ENCODE results near the gene MITF.

The MITF gene

DNA sequence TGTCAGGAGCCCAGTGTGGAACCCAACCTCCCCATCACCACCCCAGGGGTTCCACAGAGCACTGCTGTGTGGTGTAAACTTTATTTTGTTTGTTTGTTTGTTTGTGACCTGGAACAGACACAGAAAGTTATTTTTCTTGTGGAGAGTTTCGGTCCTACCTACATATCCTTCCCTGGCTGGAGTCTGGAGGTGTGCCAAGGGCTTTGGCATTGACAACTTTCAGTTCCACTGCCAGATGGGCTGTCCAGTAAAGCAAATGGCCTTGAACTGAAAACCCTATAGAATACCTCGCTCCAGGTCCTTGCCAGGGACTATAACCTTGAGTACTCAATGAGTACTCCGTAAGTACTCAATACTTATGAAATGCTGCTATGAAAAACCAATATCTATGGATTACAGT lies 103.5 kb downstream of the MITF start:
- DNase-seq: no peak

DNA sequence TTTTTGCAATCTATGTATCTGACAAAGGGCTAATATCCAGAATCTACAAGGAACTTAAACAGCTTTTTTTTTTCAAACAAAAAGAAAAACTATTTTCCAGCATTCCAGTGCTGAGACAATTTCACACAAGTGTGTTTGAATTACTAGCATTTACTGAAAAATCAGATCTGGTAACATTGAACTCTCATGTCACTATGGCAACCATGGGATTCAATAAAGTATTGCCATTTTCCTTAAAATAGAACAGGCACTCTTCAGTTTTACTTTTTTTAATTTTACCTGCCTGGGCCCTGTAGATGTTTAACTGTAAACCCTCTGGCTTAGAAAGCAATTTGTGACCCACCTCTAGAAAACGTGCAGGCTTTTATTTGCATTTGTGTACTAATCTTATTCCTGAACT lies 105.4 kb downstream of the MITF start:
- no peak for DNase-seq

DNA sequence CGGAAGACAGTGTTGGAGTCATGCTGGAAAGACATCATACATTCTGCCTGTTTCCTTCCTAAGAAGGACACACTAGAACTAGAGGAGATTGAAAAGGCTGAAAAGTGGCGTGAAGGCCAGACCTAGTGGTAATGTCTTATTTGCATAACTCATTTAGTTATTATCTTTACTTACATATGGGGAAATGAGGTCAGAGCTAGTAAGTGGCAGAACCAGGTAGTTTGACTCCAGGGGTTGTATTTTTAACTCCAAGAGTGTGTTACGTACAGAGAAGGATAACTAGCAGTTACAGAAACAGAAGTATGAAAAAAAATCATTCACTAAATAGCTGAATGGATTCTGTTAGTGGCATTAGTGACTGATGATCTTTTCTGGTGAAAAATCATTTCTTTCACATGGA lies 108.0 kb downstream of the MITF start:
- no peak for DNase-seq

DNA sequence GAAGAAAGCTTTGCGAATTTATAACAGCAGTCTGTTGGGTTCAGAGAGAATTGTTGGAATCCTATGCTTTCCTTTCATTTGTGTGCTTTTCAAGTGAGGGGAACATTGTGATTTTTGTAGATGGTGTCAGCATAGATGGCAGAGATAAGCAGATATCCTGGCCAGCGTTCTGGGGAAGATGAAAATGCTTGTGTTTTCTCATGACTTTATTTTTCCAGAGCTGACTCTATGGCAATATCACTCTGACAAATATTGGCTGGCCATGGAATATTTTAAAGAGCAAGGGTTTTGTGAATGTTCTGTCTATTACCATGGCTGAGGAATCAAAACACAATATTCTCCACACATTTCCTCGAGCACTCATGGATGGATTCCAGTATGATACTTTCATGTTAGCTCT lies 108.8 kb downstream of the MITF start:
- no peak for DNase-seq

DNA sequence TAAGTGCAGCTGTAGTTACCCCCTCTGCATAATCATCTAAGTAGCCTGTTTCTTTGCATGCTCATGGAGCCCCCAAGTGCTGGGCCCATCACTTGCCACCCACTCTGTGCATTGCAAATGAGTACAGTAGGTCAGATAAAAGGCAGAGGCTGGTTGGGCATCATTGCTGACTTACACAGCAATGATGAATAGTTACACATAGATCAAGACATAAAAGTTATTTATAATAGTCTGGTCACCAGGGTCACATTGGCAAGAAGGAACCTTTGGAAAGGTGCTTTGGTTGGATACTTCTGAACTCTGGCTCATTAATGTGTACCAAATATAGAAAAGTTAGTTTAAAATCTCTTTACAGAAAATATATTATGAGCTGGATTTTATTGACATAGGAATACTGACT lies 111.6 kb downstream of the MITF start:
- no peak for DNase-seq

DNA sequence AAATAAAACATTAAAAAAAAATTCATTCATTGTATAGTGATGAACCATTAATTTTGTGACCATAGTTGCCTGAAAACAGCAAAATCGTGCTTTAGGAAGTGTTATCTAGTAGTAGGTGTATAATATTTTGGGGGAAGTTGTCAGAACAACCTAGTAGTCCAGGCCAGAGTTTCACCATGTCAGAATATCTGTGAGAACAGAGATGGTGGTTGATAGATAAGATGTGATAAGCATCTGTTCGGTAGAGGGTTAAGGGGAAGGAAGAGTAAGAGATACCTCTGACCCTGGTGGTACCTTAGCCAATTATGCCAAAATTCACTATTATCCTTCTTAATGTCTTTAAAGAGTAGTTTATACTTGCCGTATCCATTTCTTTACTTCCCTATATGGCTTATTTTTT lies 113.8 kb downstream of the MITF start:
- no peak for DNase-seq

DNA sequence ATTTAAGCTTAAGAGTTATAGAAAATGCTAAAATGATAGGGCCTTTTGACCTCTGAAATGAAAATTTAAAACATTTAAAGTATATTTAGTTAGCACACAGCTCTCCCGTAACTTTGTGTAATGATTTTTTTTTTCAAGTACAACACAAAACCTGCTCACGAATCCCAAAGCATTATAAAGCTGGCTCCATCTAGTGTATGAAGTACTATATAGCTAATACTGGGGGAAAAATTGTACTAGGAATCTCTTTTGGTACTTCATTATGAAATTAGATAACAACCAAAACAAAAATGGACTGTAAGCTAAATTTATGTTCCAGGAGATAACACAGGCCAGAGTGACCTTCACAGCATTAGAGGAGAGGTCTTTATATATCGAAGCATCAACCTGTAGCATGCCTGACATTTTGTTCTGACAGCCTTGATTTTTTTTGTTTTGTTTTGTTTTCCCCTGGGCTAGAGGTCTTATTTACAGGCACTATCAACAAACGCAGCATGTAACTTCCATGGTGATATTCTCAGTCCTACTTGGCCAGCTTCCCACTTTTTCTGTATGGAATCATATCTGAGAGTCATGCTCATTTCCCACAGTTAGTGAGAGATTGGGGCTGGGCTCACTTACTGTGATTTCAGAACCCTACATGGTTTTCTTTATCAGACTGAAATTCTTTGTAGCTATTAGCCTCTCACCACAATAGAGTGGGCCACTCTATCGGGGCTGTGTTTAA lies 116.3 kb downstream of the MITF start:
- DNase-seq: peak; percentile 35

DNA sequence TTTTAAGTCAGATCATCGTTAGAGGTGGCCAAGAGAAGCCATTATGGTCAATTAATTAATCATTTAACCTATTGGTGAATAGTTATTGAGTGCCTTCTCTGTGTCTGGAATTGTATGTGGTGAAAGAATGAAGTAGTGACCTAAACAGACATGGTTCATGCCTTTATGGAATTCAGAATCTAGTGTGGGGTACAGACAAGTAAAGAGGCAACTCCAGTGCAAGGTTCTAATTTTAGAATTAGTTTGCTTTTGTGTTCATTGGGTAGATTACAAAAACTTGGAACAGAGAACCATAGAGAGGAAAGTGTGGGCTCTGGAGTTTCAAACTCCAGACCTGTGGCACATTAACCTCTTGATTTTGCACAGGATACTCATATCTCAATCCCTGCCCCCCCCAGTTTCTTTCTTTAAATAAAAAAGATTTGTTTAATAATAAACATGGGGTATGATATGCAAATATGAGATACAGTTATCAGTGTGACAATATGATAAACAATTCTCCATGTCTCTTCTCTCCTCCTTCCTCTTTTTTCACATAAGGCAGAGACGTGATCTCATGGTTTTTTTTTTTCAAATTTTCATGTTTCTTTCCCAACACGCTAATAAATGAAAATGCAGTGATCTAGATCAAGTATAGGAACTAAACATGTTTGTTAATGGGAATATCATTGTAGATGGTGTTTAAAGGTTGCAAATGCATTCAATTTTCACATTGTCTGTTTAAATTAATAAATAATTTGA lies 117.9 kb downstream of the MITF start:
- DNase-seq: no peak

DNA sequence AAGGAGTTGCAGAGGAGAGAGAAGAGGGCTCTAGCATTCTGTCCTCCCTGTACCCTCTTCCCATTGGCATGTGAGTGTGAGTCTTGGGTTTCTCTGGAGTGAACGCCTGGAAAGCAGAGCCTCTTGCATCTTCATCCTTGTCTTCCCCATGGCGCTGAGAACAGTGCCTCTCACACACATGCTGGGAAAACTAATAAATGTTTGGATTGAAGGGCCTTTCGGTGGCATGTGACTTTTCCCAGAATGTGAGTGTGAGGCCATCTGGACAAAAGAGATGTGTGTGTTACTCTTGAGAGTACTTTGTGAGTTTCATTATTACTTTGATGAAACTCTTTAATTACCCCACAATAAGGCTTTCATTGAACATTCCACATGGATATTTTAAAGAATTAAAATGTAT lies 122.3 kb downstream of the MITF start:
- DNase-seq: no peak

DNA sequence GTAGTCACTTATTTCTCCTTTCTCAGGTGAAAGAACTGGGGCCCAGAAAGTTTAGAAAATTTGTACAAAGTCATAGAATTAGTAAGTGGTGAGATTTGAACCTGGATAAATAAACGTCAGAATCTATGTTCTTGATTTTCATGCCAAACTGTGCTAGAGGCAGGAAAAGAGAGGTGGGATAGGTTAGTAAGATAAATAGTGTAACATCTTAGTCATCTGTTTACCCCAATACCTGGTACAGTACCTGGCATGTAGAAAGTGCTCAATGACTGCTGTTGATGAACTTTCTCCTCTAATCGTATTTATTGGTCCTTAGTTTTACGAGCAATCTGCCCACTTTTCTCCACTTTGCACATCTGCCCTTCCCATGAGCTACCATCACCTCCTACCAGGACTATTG lies 124.9 kb downstream of the MITF start:
- no peak for DNase-seq

DNA sequence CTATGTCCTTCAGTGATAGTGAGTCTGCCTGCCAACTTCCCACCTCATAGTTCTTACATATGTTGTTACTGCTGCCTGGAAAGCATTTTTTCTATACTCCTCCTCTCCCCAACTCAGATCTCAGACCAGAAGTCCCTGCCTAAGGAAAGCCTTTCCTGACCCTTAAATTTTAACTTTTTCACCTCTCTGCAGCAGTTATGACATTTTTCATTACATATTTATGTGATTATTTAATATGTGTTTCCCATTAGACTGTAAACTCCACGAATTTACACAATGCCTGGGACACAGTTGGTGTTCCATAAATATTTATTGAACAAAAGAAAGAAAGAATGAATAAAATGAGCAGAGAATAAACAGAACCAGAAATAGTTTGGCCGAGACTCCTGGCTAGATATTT lies 125.5 kb downstream of the MITF start:
- no peak for DNase-seq

DNA sequence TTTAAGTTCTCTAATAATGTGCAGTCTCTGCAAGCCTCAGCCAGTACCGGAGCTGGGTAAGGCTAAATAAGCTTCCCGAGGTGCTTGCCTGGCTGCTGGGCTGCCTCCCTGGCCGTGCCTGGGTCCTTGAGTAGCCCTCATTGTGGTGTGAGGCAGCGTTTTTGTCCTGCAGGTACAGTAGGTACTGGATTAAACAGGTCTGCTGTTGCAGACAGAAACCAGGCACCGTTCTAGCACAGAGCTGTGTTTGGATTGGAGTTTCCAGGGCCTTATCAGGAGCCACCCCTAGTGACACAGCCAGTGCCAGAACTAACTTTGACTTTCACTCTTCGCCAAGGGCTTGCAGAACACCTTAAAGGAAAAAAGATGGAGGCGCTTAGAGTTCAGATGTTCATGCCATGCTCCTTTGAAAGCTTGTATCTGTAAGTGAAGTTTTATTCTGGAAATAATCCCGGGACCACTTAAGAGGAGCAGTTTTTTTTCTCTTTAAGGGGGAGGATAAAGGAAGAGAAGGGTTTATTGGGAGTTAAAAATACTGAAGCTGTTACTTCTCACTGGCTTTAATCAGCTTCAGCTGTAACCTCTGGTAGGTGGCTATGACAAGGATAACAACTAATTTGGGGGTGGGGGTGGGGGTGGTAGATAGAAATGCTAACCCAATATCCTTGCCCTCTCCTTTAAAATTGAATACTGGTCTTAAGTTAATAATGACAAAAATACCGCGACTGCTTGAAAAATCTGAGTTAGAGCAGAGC lies 126.8 kb downstream of the MITF start:
- DNase-seq: peak; percentile 2

DNA sequence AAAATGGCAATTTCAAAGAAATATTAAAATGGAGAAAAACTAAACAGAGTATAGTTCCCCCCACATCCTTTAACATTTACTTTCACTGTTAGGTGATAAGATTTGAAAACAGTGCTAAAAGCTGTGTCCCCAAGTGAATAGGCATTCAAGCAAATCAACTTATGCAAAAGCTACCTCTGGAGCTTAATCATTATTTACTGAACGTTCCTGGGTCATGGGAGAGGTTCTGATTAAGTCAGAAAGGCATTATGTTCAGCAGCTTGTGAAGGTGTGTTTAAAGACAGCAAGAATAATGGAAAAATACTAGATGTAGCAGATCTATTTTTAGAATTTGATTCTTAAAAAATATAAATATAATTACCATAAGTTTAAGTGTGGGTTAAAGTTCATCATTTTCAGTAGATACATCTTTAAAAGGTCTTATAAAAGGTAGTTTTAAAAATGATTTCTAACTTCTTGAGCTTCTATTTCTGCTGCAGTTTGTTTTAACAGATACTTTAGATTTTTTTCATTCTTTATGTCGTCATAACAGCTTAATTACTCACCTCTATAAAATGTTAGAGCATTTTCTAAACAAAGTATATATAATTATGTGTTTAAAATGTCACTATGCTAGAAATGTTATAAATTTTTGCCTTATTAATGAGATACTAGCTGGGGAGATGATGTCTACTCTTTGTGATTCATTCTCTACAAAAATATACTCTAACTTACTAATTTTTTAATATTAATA lies 127.9 kb downstream of the MITF start:
- DNase-seq: no peak

DNA sequence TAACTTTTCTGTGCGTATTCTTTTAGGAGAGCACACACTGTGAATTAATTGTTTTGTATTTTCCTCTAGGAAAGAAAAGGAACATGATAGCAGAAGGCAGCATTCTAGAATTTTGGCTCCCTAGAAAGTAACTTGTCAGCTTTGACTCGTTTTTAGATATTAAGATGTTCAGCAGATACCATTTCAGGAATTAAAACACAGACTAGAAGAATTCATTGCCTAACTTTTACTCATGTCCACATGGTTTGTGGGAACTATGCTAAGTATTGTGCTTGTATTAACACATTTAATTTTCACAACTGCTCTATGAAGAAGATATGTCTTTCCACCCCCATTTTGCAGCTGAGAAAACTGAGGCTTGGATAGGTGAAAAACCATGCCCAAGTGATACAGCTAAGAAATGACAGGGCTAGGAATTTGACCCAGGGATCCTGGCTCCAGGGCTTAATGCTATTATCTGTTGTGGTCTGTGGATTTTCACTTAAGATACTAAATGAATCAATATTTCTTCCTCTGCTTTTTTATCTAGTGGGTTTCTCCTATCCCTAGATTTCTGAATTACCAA lies 128.8 kb downstream of the MITF start:
- DNase-seq: no peak

DNA sequence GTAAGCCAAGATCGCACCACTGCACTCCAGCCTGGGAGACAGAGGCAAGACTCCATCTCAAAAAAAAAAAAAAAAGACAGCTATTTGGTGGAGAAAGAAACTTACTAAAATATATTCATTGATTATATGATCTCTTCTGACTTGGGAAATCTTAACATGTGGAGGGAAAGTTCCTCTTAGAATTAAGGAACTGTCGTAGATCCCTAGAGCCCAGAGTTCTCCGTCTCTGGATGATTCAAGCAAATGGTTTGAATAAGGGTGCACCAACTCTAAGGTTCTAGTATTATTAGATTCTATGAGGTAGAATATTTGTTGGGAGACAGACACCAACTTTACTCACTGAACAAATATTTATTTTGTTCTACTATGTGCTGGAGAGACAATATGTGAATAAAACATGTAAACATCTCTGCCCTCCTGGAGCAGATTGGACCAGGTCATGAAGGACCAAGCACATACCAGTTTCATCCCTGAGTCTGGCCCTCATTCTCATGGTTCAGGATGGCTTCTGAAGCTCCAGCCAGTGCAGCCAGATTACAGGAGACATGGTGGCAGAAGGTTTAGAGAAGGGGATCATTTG lies 129.7 kb downstream of the MITF start:
- DNase-seq: no peak

DNA sequence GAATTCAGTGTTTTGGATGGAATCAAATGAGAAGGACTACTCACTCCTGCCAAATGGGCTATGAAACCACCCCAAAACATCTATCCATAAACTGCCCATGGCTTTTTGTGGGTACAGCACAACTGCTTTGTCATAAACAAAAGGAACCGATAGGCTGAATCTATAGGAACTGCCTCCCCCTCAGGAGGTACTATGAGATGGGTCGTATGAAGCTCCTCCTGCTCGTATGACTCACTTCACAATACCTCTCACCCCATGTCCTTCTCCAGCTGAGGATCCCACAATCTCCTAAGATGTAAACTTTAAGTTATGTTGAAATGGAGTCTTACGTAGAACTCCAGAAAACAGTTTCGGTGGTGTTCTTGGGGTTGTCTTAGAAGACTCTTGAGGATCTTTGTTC lies 130.4 kb downstream of the MITF start:
- DNase-seq: no peak

DNA sequence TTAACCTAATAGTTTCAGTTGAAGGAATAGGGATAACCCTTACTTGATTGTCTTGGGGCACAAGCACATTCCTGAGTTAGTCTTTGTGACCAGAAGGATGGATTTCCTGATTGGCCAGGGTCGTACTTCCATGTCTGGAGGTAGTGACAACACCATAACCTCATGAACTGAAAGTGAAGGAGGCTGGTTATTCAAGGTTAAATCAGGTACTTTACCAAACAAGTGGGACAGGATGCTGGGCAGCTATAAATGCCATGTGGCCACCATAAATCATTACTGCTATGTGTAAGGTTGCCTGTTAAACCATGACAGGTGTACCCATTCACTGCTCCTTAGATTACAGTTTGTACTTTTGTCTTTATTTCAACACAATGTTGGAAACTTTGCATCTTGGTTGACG lies 132.0 kb downstream of the MITF start:
- no peak for DNase-seq

DNA sequence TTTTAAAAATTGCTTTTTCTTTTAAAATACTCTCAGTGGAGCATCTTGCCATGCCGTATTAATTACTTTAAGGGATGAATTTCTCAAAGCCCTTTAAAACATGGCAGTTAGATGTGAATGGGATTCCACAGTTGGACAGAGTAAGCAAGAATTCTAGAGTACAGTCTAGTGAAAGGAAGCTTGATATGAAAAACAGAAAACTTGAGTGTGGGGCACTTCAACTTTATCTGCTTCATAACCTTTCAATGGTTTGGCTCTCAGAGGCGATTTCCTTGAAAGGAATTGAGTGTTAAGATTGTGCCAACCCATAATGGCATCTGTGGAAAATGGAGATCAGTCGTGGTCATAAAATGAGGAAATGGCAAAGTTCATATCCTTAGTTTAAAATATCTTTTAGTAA lies 132.6 kb downstream of the MITF start:
- no peak for DNase-seq

DNA sequence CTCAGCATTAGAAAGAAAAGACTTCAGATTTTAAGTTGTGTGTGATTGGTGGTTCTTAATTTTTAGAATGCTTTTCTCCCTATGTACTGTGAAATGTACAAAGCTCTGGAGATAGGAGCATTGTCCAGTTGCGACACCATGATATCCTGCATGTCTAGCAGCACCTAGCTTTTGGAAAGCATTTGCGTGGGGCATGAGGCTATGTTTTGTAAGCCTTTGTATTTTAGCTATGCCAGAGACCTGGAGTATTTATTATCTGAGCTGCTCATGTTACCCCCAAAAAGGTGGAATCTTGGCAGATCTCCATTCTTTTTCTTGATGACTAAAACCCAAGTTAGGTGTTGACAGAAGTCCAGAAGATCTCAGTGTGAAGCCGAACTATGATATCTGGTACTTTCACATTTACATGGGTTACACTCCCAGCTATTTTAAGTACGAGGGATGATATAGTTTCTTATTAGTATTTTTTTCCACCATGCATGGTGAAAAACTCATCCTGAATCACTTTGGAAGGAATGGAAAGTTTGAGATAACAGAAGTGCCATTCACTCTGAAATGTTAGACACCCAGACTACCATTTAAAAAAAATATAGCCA lies 133.6 kb downstream of the MITF start:
- DNase-seq: no peak

DNA sequence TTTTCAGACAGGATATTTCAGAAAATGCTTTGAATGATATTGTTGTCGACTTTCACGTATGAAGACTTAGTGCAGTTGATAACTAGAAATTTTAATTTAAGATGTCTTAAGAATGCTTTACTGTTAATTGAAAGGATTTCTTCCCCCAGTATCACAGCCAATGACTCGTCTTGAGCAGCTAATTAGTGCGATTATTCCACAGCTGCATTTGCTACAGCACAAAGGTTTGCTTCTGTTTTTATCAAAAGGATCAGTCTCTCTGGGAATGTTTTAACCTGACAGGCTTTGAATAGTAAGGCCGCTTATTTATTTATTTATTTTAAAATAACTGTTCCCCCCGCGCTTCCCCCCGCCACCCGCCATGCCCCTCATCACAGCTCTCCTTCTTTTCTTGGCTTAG lies 136.8 kb downstream of the MITF start:
- no peak for DNase-seq

DNA sequence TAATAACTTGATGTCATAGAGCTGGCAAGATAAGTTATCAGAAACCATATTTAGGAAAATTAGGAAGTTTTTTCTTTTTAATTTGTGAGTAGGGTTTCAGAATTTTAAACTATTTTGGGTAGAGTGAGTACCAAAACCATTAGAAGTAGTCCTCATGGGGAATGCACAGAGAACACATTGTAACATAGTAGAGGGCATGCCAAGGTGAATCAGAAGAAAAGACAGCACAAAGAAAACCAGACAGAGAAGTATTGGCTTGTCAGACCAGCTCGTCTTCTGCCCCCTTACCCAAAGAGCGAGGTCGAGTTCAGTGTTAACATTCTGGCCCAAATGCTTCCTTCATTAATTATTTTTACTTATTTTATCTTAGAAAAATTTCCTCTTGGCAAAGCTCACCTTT lies 139.0 kb downstream of the MITF start:
- no peak for DNase-seq

DNA sequence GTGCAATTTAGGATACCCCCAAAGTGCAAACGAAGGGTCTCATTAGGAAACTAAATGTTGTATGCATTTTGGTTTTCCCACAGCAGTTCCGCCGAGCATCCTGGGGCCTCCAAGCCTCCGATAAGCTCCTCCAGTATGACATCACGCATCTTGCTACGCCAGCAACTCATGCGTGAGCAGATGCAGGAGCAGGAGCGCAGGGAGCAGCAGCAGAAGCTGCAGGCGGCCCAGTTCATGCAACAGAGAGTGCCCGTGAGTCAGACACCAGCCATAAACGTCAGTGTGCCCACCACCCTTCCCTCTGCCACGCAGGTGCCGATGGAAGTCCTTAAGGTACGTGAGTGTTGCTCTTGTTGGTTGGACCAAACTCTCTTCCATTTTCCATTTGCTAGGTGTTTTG lies 139.8 kb downstream of the MITF start:
- no peak for DNase-seq

All from hematopoietic multipotent progenitor cell treated with erythropoietin and hydrocortisone succinate and interleukin-3 and kit ligand, for 8 days (in vitro differentiated cells).